VCaP (cell line): ENCODE measurements around the gene OR1L8.
"Not testable (repeated sequence)": the region's sequence is repeated elsewhere in the genome, so short reads cannot be mapped to it uniquely, and the experiment has no call there.

Experiments
- H3K27ac ChIP-seq: fragments of 450-650 bp; 2 replicates; pipeline ENCODE4 v1.5.1; 2017
- CTCF ChIP-seq: fragments of 450-650 bp; conservative IDR thresholded peaks from 2 replicates; pipeline ENCODE4 v1.5.1; 2017; ENCODE audit warnings: mild to moderate bottlenecking, moderate library complexity

Gene OR1L8, protein sequence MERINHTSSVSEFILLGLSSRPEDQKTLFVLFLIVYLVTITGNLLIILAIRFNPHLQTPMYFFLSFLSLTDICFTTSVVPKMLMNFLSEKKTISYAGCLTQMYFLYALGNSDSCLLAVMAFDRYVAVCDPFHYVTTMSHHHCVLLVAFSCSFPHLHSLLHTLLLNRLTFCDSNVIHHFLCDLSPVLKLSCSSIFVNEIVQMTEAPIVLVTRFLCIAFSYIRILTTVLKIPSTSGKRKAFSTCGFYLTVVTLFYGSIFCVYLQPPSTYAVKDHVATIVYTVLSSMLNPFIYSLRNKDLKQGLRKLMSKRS

GRCh38 chr9:122583284-122583683 lies at the start of gene OR1L8:
OR1L8 (minus strand) TSS chr9:122583384; CDS start chr9:122568477, 14,907 bp downstream.
- H3K27ac ChIP-seq: not testable (repeated sequence)

DNA sequence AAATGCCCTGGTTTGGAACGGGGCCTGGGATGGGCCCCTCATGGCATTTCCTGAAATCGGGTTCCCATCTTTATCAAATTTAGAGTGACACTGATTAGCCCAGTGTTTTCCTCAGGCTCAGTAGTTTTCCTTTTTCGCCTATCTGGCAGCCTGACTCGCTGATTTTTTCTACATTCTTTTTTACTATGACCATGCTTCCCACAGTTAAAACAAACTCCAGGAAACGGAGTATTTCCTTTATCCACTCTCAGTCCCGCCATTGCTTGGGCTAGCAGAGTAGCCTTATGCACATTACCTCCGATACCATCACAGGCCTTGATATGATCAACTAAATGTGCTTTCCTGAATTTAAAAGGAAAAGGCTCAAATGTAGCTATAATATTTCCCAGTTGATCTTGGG lies 36.8 kb upstream of the OR1L8 start:
- no peak overlapping the region for H3K27ac ChIP-seq
- TF ChIP-seq CTCF: no peak

- H3K27ac ChIP-seq: no peak within 1 kb of the TSS
- TF ChIP-seq CTCF: no peak
Observed at GRCh38 chr9:122614362-122614761, 31.2 kb upstream of the OR1L8 start, which contains the start of gene OR1Q1. OR1Q1 (plus strand) TSS chr9:122614738; CDS start chr9:122614738, 0 bp downstream.

DNA sequence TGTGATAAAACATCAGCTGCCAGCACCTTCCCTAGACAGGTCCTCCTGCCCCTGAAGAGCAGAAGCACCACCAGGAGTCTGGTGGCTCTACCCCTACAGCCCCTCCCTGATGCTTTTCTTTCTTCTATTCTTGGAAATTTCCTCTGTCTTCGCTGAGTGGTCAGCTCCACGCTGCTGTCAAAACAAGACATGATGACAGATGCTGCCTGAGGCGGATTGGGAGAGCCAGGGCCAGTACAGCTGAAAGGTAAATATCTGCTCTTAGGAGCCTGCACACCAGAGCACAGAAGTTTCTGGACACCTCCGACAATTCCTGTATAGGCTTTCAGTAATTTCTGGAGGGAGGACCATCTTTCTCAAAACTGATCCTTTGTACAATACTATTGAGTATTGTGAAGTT lies 26.6 kb upstream of the OR1L8 start:
- H3K27ac ChIP-seq: no peak overlapping the region
- no peak for TF ChIP-seq CTCF

GRCh38 chr9:122606587-122606986 lies 23.4 kb upstream of the OR1L8 start:
- no peak for TF ChIP-seq CTCF
- no peak overlapping the region for H3K27ac ChIP-seq

GRCh38 chr9:122605691-122606090 lies 22.5 kb upstream of the OR1L8 start:
- TF ChIP-seq CTCF: no peak
- H3K27ac ChIP-seq: no peak overlapping the region

GRCh38 chr9:122580360-122580759 lies 2.8 kb downstream of the OR1L8 start:
- TF ChIP-seq CTCF: no peak
- H3K27ac ChIP-seq: no peak overlapping the region

GRCh38 chr9:122579874-122580273 lies 3.3 kb downstream of the OR1L8 start:
- TF ChIP-seq CTCF: no peak
- no peak overlapping the region for H3K27ac ChIP-seq
